LoVo (cell line): ENCODE measurements around the gene RXFP3.

ENCODE experiments used
- DNase-seq: peaks from one replicate; pipeline ENCODE4 v3.0.0-alpha.2; 2016; ENCODE audit warnings: low spot score

The RXFP3 gene

DNA sequence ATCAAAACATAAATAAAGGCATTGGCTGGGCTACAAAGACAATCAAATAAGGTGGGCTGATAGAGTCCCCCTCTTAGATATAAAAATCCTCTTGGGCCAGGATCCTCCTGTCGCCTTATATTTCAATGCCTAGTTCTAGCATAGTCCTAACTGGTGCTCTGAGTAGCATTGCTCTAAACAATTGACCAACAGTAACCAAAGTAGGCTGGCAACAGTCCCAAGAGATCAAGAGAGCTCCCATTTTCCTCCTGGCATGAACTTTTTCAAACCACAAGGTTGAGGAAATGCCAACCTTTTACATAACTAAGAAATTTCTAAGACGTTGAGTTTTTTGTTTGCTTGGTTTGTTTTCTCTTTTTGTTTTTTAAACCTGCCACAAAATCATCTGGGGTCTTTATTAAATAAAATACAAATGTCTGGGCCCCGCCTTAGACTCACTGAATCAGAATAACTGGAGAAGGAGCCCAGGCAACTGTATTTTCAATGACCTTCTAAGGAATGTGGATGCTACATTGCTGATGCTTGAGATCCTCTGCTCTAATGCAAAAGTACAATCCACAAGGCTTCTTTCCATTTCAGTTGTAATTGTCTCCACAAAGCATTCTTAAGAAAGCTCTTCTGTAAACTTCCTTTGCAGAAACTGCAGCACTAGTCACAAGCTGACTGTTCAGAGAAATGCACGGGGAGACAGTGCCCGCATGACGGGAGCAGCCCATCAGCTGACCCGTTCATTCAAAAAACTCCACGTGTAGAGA lies 45.4 kb downstream of the RXFP3 start:
- peak; percentile 8 for DNase-seq

DNA sequence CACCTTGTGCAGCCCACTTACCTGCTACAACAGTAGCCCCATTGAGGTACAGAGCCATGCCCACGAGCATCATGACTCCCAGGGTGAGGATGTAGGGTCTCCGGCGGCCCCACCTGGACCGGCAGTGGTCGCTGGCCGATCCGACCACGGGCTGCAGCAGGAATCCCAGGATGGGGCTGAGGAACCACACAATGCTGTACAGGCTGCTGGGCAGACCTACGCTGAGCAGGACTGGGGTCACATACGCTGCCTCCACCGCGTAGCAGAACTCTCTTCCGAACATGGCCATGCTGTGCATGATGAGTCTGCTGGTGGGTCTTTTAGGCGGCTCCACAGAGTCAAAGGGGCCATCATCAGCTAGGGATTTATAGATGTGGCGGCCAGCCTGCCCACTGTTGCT lies 48.0 kb downstream of the RXFP3 start:
- DNase-seq = no peak

DNA sequence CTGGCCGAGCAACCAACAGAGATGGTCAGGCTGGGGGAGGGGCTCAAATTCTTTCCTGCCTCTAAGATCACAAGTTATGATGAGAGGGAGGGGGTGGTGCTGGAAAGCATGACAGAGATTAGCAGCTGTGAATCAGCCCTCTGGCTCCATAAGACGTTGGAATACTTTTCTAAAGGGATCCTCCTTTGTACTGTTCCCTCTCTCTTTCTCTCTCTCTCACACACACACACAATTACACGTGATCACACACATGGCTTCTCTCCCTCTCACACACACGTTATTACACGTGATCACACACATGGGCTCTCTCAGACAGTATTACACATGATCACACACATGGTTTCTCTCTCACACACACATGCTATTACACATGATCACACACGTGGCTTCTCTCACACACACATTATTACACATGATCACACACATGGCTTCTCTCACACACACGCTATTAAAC lies 48.5 kb downstream of the RXFP3 start, which contains the start of gene SLC45A2:
Gene SLC45A2 (minus strand): TSS at position 23 of the 454 bp plus-strand sequence. CDS start 110 bp downstream, outside the sequence.
- DNase-seq = no peak

DNA sequence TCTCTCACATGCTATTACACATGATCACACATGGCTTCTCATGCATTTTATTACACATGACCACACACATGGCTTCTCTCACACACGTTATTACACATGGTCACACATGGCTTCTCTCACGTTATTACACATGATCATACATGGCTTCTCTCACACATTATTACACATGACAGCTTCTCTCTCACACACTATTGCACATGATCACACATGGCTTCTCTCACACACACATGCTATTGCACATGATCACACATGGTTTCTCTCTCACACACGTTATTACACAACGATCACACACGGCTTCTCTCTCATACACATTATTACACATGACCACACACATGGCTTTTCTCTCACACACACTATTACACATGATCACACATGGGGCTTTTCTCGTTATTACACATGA lies 49.3 kb downstream of the RXFP3 start:
- DNase-seq = no peak
